Thoracic aorta (tissue), 2 donors: ENCODE results near the gene STK38L. TPM values are rescaled to one million over a fixed set of nuclear protein-coding genes. Genes with fewer than 3 reads are reported as not detected.
"Not testable (repeated sequence)": the region's sequence is repeated elsewhere in the genome, so short reads cannot be mapped to it uniquely, and the experiment has no call there.

Experiments used
- ATAC-seq: fragments of 150-250 bp; one replicate; pipeline ENCODE4 v1.8.0; 2017; ENCODE audit warnings: low read depth; ENCODE audit not compliant: insufficient number of reproducible peaks, low FRiP score
- DNase-seq: peaks from one replicate; pipeline ENCODE4 v3.0.0-alpha.2; 2020; ENCODE audit warnings: low spot score
- H3K27ac ChIP-seq, 2 donors: fragments of 200-600 bp; sonication (generic); 1 replicate in 1 of 2; 2 replicates in 1 of 2; pipeline ENCODE4 v1.5.1; 2016; ENCODE audit warnings: mild to moderate bottlenecking in 2 of 2, moderate library complexity in 2 of 2
- H3K27me3 ChIP-seq: fragments of 200-600 bp; sonication (generic); replicated peaks from 2 replicates; pipeline ENCODE4 v1.6.0; 2016; ENCODE audit warnings: mild to moderate bottlenecking; ENCODE audit not compliant: insufficient read depth
- H3K36me3 ChIP-seq: fragments of 200-600 bp; sonication (generic); one replicate; pipeline ENCODE4 v1.5.1; 2016
- H3K4me1 ChIP-seq, 2 donors: fragments of 200-600 bp; sonication (generic); 1 replicate in 1 of 2; 2 replicates in 1 of 2; pipeline versions ENCODE4 v1.5.1 to v1.6.0; 2016; ENCODE audit warnings: low read depth in 2 of 2, mild to moderate bottlenecking in 1 of 2; ENCODE audit not compliant: control insufficient read depth in 1 of 2
- H3K4me3 ChIP-seq: fragments of 200-600 bp; sonication (generic); 2 replicates; pipeline ENCODE4 v1.5.1; 2016; ENCODE audit warnings: mild to moderate bottlenecking
- H3K9me3 ChIP-seq: fragments of 200-600 bp; sonication (generic); 2 replicates; pipeline ENCODE4 v1.5.1; 2016
- CTCF ChIP-seq: fragments of 200-600 bp; sonication (generic); IDR thresholded peaks from one replicate; pipeline ENCODE4 v1.5.1; 2019; ENCODE audit warnings: antibody characterized with exemption
- total RNA-seq, 2 donors: library from RNA; depleted of rRNA; stranded (reverse); fragments of >200 nt; gene quantifications; one replicate each; pipeline versions ENCODE4 v1.1.0 to v1.2.3, GENCODE V29; 2016

The STK38L gene
- total RNA-seq, 2 donors from 2014 or later, result 216 to 227 TPM

- peaks cover 0 to 11% of the 10 kb centered on the region in 2 donors for H3K4me1 ChIP-seq
- H3K36me3 ChIP-seq, result no peaks in the 10 kb centered on the region
- H3K27me3 ChIP-seq, result no peaks in the 10 kb centered on the region
- H3K27ac ChIP-seq, result peak overlapping the region in 1 of 2 donors; percentile 36
- DNase-seq (no peak), ATAC-seq (no peak)
- no peak overlapping the region for H3K4me3 ChIP-seq
- no peak for TF ChIP-seq CTCF
- H3K9me3 ChIP-seq, result no peaks in the 10 kb centered on the region
Observed at GRCh38 chr12:27220055-27220987, 23.8 kb upstream of the STK38L start.

GRCh38 chr12:27220988-27221345 is 23.1 kb upstream of the STK38L start:
- H3K27me3 ChIP-seq, result no peaks in the 10 kb centered on the region
- ATAC-seq (no peak), DNase-seq (no peak)
- H3K27ac ChIP-seq, result peak overlapping the region in 1 of 2 donors; percentile 36
- TF ChIP-seq CTCF, result no peak
- no peaks in the 10 kb centered on the region for H3K36me3 ChIP-seq
- no peak overlapping the region for H3K4me3 ChIP-seq
- no peaks in the 10 kb centered on the region for H3K9me3 ChIP-seq
- peaks cover 0 to 11% of the 10 kb centered on the region in 2 donors for H3K4me1 ChIP-seq

GRCh38 chr12:27221625-27222387 is 22.3 kb upstream of the STK38L start:
- Histone ChIP-seq H3K27me3 (no peaks in the 10 kb centered on the region), H3K4me3 (no peak overlapping the region), H3K9me3 (no peaks in the 10 kb centered on the region), H3K4me1 (peaks cover 4 to 18% of the 10 kb centered on the region in 2 donors), H3K36me3 (no peaks in the 10 kb centered on the region), H3K27ac (no peak overlapping the region)
- ATAC-seq (no peak), DNase-seq (no peak)
- TF ChIP-seq CTCF, result no peak

GRCh38 chr12:27226407-27226929 is 17.6 kb upstream of the STK38L start:
- H3K36me3 ChIP-seq, result no peaks in the 10 kb centered on the region
- H3K27me3 ChIP-seq, result no peaks in the 10 kb centered on the region
- H3K4me3 ChIP-seq, result no peak overlapping the region
- TF ChIP-seq CTCF, result no peak
- peaks cover 4 to 10% of the 10 kb centered on the region in 2 donors for H3K4me1 ChIP-seq
- ATAC-seq (no peak), DNase-seq (no peak)
- no peaks in the 10 kb centered on the region for H3K9me3 ChIP-seq
- H3K27ac ChIP-seq, result no peak overlapping the region

- ATAC-seq (no peak), DNase-seq (no peak)
- no peak for TF ChIP-seq CTCF
- no peaks in the 10 kb centered on the region for H3K9me3 ChIP-seq
- peaks cover 4 to 21% of the 10 kb centered on the region in 2 donors for H3K4me1 ChIP-seq
- no peaks in the 10 kb centered on the region for H3K36me3 ChIP-seq
- no peak overlapping the region for H3K27ac ChIP-seq
- H3K4me3 ChIP-seq, result no peak overlapping the region
- no peaks in the 10 kb centered on the region for H3K27me3 ChIP-seq
Observed at GRCh38 chr12:27229367-27229766, 14.7 kb upstream of the STK38L start.

- Histone ChIP-seq H3K4me1 (peaks cover 1 to 17% of the 10 kb centered on the region in 2 donors), H3K27ac (peak overlapping the region; percentile 13 to 23)
- ATAC-seq, H3K36me3 ChIP-seq, H3K9me3 ChIP-seq, DNase-seq, H3K27me3 ChIP-seq, H3K4me3 ChIP-seq: not testable (repeated sequence)
Observed at GRCh38 chr12:27231374-27231773, 12.7 kb upstream of the STK38L start.
